GM12801 (cell line): Measurements from ENCODE around the gene MBD3L5.
"Not testable (repeated sequence)": the region's sequence is repeated elsewhere in the genome, so short reads cannot be mapped to it uniquely, and the experiment has no call there.

Source experiments
- CTCF ChIP-seq: IDR thresholded peaks from one replicate; pipeline ENCODE4 v1.5.1; 2011; ENCODE audit warnings: control low read depth; ENCODE audit not compliant: insufficient read length; ENCODE audit errors: extremely low read depth

MBD3L5 gene

GRCh38 chr19:7018828-7019227 lies 11.6 kb upstream of the MBD3L5 start:
- TF ChIP-seq CTCF = no peak

GRCh38 chr19:7021331-7021730 lies 9.0 kb upstream of the MBD3L5 start, which contains the start of gene MBD3L2B:
Gene MBD3L2B, minus strand, starts transcription at chr19:7021431. Its CDS starts 34 bp downstream, at chr19:7021397.
- not testable (repeated sequence) for TF ChIP-seq CTCF

GRCh38 chr19:7040079-7040478 lies 9.7 kb downstream of the MBD3L5 start, which contains the start of gene MBD3L4:
Gene MBD3L4, minus strand, starts transcription at chr19:7040179. Its CDS starts 35 bp downstream, at chr19:7040144.
- TF ChIP-seq CTCF = not testable (repeated sequence)

GRCh38 chr19:7049021-7049420 lies 18.6 kb downstream of the MBD3L5 start, which contains the start of gene MBD3L2:
Gene MBD3L2, plus strand, starts transcription at chr19:7049321. Its CDS starts 53 bp downstream, at chr19:7049374.
- not testable (repeated sequence) for TF ChIP-seq CTCF

- not testable (repeated sequence) for TF ChIP-seq CTCF
Measured at GRCh38 chr19:7058576-7058975, 28.2 kb downstream of the MBD3L5 start, which contains the start of gene MBD3L3. Gene MBD3L3, minus strand, starts transcription at chr19:7058676. Its CDS starts 71 bp downstream, at chr19:7058605.

- TF ChIP-seq CTCF = no peak
Measured at GRCh38 chr19:7063339-7063738, 33.0 kb downstream of the MBD3L5 start.

GRCh38 chr19:7063764-7064418 lies 33.5 kb downstream of the MBD3L5 start:
- no peak for TF ChIP-seq CTCF
